K562 (cell line): ENCODE results near the gene RAB3GAP2. TPM values are rescaled to one million over a fixed set of nuclear protein-coding genes. Genes with fewer than 3 reads are reported as not detected.
"Not testable (repeated sequence)": the region's sequence is repeated elsewhere in the genome, so short reads cannot be mapped to it uniquely, and the experiment has no call there.

ENCODE experiments used
- ATAC-seq: fragments of 200-7000 bp; cut with Tn5 transposase; 3 replicates; pipeline ENCODE4 v1.9.1; 2020; ENCODE audit warnings: moderate library complexity
- BruUV-seq: library from RNA; stranded (reverse); fragments of 400-500 nt; replicated peaks from 2 replicates; lab custom pipeline; 2021; lab: Mats Ljungman, UMichigan
- CTCF ChIA-PET: fragments of 300-600 bp; formaldehyde crosslinking; extraction: SDS; loops from one replicate; lab custom pipeline; 2021; ENCODE audit warnings: low intra/inter-chr PET ratio; lab: Yijun Ruan, JAX
- POLR2A ChIA-PET: fragments of 300-600, 350-650 bp; sonication (Branson Sonifier 250); formaldehyde crosslinking; extraction: SDS; loops from one replicate; lab custom pipeline; 2021; ENCODE audit warnings: antibody characterized with exemption, inconsistent platforms; lab: Yijun Ruan, JAX
- DNase-seq, 4 experiments: peaks; one replicate each; pipeline versions ENCODE4 v3.0.0 to v3.0.0-alpha.2; 2011 to 2018; ENCODE audit warnings: low spot score in 3 of 4, mixed read lengths in 3 of 4; ENCODE audit errors: extremely low read depth in 1 of 4
- FAIRE-seq: peaks from 2 replicates; lab custom pipeline; 2011; peaks lifted over from hg19 to GRCh38; lab: Jason Lieb, UNC
- H2AFZ ChIP-seq: 2 replicates; pipeline ENCODE4 v1.6.0; 2011; ENCODE audit warnings: low read depth, low read length, control low read depth, inconsistent platforms
- H3K27ac ChIP-seq: fragments of 200-600 bp; 3 replicates; pipeline ENCODE4 v1.8.0; 2011; ENCODE audit warnings: low read depth, mild to moderate bottlenecking, control low read depth, inconsistent platforms, low read length, moderate library complexity, mixed read lengths; ENCODE audit errors: extremely low read depth
- H3K27me3 ChIP-seq, 2 experiments: fragments of 300-600 bp in 1 of 2; 2 replicates in 1 of 2; 3 replicates in 1 of 2; pipeline versions ENCODE4 v1.6.0 to v1.8.0; 2011; ENCODE audit warnings: inconsistent platforms in 2 of 2, low read length in 2 of 2, mild to moderate bottlenecking in 1 of 2, mixed read lengths in 1 of 2, moderate library complexity in 1 of 2; ENCODE audit not compliant: control insufficient read depth in 2 of 2, insufficient read depth in 2 of 2
- H3K36me3 ChIP-seq: fragments of 300-600 bp; 3 replicates; pipeline ENCODE4 v1.8.0; 2011; ENCODE audit warnings: mild to moderate bottlenecking, low read length, inconsistent platforms; ENCODE audit not compliant: control insufficient read depth, insufficient read depth
- H3K4me1 ChIP-seq, 2 experiments: fragments of 200-600 bp in 1 of 2; replicated peaks in 1 of 2; 2 replicates in 1 of 2; 3 replicates in 1 of 2; pipeline versions ENCODE4 v1.5.1 to v1.8.0; 2011; ENCODE audit warnings: inconsistent platforms in 2 of 2, low read length in 2 of 2, mild to moderate bottlenecking in 1 of 2, mixed read lengths in 1 of 2, moderate library complexity in 1 of 2; ENCODE audit not compliant: control insufficient read depth in 2 of 2, insufficient read depth in 2 of 2
- H3K4me2 ChIP-seq: 2 replicates; pipeline ENCODE4 v1.6.1; 2011; ENCODE audit warnings: low read length, control low read depth, inconsistent platforms, mixed read lengths; ENCODE audit not compliant: insufficient read depth
- H3K4me3 ChIP-seq: fragments of 200-600 bp; sonication (generic), shearing (Covaris generic); 2 replicates; pipeline ENCODE4 v1.5.1; 2016; ENCODE audit warnings: control low read depth, inconsistent platforms
- H3K79me2 ChIP-seq: fragments of 200-600 bp; 3 replicates; pipeline ENCODE4 v1.8.0; 2011; ENCODE audit warnings: low read length, inconsistent platforms; ENCODE audit not compliant: control insufficient read depth, insufficient read depth
- H3K9ac ChIP-seq, 2 experiments: 2 replicates each; pipeline versions ENCODE4 v1.6.0 to v1.6.1; 2011; ENCODE audit warnings: low read depth in 2 of 2, low read length in 2 of 2, control low read depth in 1 of 2, inconsistent platforms in 1 of 2, mild to moderate bottlenecking in 1 of 2, mixed read lengths in 1 of 2; ENCODE audit not compliant: insufficient read depth in 1 of 2
- H3K9me1 ChIP-seq: one replicate; pipeline ENCODE4 v1.6.0; 2011; ENCODE audit warnings: inconsistent platforms, mild to moderate bottlenecking, low read length, moderate library complexity; ENCODE audit not compliant: control insufficient read depth, insufficient read depth
- H3K9me3 ChIP-seq: replicated peaks from 2 replicates; pipeline ENCODE4 v1.5.1; 2011; ENCODE audit warnings: low read depth, low read length, inconsistent platforms; ENCODE audit not compliant: control insufficient read depth, insufficient read depth
- H4K20me1 ChIP-seq: replicated peaks from 2 replicates; pipeline ENCODE4 v1.6.1; 2011; ENCODE audit warnings: low read length, inconsistent platforms, mixed read lengths; ENCODE audit not compliant: control insufficient read depth, insufficient read depth
- CTBP1 ChIP-seq: fragments of 450-650 bp; IDR thresholded peaks from 2 replicates; pipeline ENCODE4 v1.6.1; 2016; ENCODE audit warnings: borderline replicate concordance
- MAFF ChIP-seq: IDR thresholded peaks from 2 replicates; pipeline ENCODE4 v1.6.1; 2012; ENCODE audit warnings: low read length, improper control_type of control experiment
- MBD1 ChIP-seq: fragments of 250-450 bp; sonication (Bioruptor Pico); IDR thresholded peaks from 2 replicates; pipeline ENCODE4 v1.8.0; 2022; ENCODE audit warnings: inconsistent platforms
- NR1H2 ChIP-seq: sonication (generic); formaldehyde crosslinking; IDR thresholded peaks from 2 replicates; pipeline ENCODE4 v1.4.0; 2020; ENCODE audit warnings: mild to moderate bottlenecking, missing genetic modification reagents
- PHF8 ChIP-seq: fragments of 200-600 bp; sonication (generic); IDR thresholded peaks from 2 replicates; pipeline ENCODE4 v1.6.1; 2012; ENCODE audit warnings: mixed run types, mild to moderate bottlenecking, inconsistent platforms, low read length, moderate library complexity, borderline replicate concordance
- RBM25 ChIP-seq: fragments of 200-400 bp; formaldehyde crosslinking; IDR thresholded peaks from 2 replicates; pipeline ENCODE4 v1.6.1; 2018; ENCODE audit warnings: low read length, low read depth, moderate library complexity; ENCODE audit not compliant: severe bottlenecking
- ZNF146 ChIP-seq: IDR thresholded peaks from one replicate; pipeline ENCODE4 v1.6.1; 2018; ENCODE audit warnings: missing compliant biosample characterization; ENCODE audit not compliant: unreplicated experiment
- ZNF239 ChIP-seq: fragments of 250-450 bp; sonication (Bioruptor Pico); IDR thresholded peaks from 2 replicates; pipeline ENCODE4 v1.4.0; 2020; ENCODE audit warnings: mild to moderate bottlenecking
- ZNF511 ChIP-seq: sonication (generic); formaldehyde crosslinking; IDR thresholded peaks from 2 replicates; pipeline ENCODE4 v1.8.0; 2022; ENCODE audit warnings: mild to moderate bottlenecking, missing genetic modification reagents
- WGBS: fragments of 100-300 bp; shearing (Covaris generic); methylation state at CpG from one replicate; pipeline ENCODE4 v1.1.6; 2016; ENCODE audit warnings: low coverage, mixed read lengths; ENCODE audit not compliant: insufficient coverage; ENCODE audit errors: missing lambda C conversion rate; 5-methylcytosine and 5-hydroxymethylcytosine counted together
- in situ Hi-C: fragments of 300-500 bp; cut with MboI; formaldehyde crosslinking; loops from 4 replicates; pipeline ENCODE4 v1.15.0; 2018; ENCODE audit warnings: inconsistent platforms, mixed read lengths
- intact Hi-C: fragments of 100-400 bp; cut with micrococcal nuclease; formaldehyde crosslinking; loops from 2 replicates; pipeline ENCODE4 v1.14.2; 2022
- polyA plus RNA-seq, 8 experiments: library from polyadenylated mRNA; depleted of rRNA in 4 of 8; stranded (reverse) in 5 of 8; unstranded in 3 of 8; fragments of >200 nt; fragmentation: Nextera tagmentation in 2 of 8; fragmentation: Illumina TruSeq in 1 of 8; extraction: Ambion mirVana in 2 of 8; extraction: Trizol in 1 of 8; gene quantifications; 2 replicates each; pipeline versions ENCODE4 v1.2.1 to v1.2.3, GENCODE V29; 2011 to 2014; ENCODE audit warnings: inconsistent platforms in 1 of 8, missing spikeins in 1 of 8
- total RNA-seq, 7 experiments: library from RNA; depleted of rRNA in 6 of 7; stranded (reverse); fragments of >200 nt in 6 of 7; fragmentation: Illumina TruSeq in 2 of 7; extraction: Trizol in 2 of 7; gene quantifications; 2 replicates each; pipeline versions ENCODE4 v1.2.1 to v1.2.3, GENCODE V29; 2011 to 2021; ENCODE audit warnings: low replicate concordance in 1 of 7
- TF ChIP-seq, protein P1 (sequence below): sonication (generic); formaldehyde crosslinking; IDR thresholded peaks from 2 replicates; pipeline ENCODE4 v1.8.0; 2022; ENCODE audit warnings: mild to moderate bottlenecking, missing genetic modification reagents

RAB3GAP2 gene
- total and polyA plus RNA-seq, 9 of the 15 experiments (the other 6 are each of a cell fraction or from before 2014, with no cell fraction given): 14.1 to 69.1 (median 32.2) TPM

DNA sequence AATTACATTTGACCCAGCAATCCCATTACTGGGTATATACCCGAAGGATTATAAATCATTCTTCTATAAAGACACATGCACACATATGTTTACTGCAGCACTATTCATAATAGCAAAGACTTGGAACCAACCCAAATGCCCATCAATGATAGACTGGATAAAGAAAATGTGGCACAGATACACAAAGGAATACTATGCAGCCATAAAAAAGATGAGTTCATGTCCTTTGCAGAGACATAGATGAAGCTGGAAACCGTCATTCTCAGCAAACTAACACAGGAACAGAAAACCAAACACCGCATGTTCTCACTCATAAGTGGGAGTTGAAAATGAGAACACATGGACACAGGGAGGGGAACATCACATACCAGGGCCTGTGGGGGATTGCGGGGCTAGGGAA lies 102.4 kb downstream of the RAB3GAP2 start:
- not testable (repeated sequence) for ATAC-seq, DNase-seq
- H3K36me3 ChIP-seq: peaks cover 69% of the 10 kb centered on the region

DNA sequence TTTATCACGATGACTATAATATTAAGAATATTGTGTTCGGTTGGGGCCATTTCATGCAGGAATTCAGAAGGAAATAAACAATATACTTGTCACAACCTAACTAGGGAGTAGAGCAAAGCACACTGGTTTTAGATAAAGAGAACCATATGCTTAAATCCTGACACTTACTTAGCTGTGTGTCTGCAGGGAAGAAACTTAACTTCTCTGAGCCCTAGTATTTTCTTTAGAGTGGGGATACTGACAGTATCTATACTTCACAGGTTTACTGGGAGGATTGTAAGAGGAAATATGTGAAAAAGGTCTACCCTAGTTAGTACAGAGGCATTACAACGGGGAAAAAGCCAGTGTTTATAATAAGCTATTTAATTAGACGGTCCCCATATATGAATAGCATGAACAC lies 105.4 kb downstream of the RAB3GAP2 start:
- in situ Hi-C loops (no loop called here), intact Hi-C loops (no loop called here)
- ATAC-seq (no peak), FAIRE-seq (no peak), DNase-seq (no peak)
- no peak overlapping the region for H2AFZ ChIP-seq
- H3K4me3 ChIP-seq: no peak overlapping the region
- ChIA-PET CTCF (no interaction called here), POLR2A (interaction anchor here (1.0 to 1.3 kb wide), 2 partner anchors 9 to 11 kb away, joined by 3 read pairs; no protein-coding TSS in a partner anchor)
- H3K36me3 ChIP-seq: peaks cover 61% of the 10 kb centered on the region
- WGBS: 89% methylated on average over 4 of the region's 4 CpGs
- H3K79me2 ChIP-seq: no peaks in the 10 kb centered on the region
- no peaks in the 10 kb centered on the region for H4K20me1 ChIP-seq
- H3K4me1 ChIP-seq: no peaks in the 10 kb centered on the region
- no TSS peak for BruUV-seq
- no peaks in the 10 kb centered on the region for H3K9me1 ChIP-seq
- H3K4me2 ChIP-seq: no peak overlapping the region
- H3K9ac ChIP-seq: no peak overlapping the region
- H3K27me3 ChIP-seq: no peaks in the 10 kb centered on the region
- no peaks in the 10 kb centered on the region for H3K9me3 ChIP-seq
- H3K27ac ChIP-seq: no peak overlapping the region
- TF ChIP-seq RBM25 (peak; percentile 80), MBD1 (CRISPR knock-in tag) (no peak), ZNF511 (CRISPR knock-in tag) (no peak), ZNF239 (no peak), PHF8 (no peak), CTBP1 (no peak), MAFF (no peak), NR1H2 (no peak)
- TF ChIP-seq, protein P1, sequence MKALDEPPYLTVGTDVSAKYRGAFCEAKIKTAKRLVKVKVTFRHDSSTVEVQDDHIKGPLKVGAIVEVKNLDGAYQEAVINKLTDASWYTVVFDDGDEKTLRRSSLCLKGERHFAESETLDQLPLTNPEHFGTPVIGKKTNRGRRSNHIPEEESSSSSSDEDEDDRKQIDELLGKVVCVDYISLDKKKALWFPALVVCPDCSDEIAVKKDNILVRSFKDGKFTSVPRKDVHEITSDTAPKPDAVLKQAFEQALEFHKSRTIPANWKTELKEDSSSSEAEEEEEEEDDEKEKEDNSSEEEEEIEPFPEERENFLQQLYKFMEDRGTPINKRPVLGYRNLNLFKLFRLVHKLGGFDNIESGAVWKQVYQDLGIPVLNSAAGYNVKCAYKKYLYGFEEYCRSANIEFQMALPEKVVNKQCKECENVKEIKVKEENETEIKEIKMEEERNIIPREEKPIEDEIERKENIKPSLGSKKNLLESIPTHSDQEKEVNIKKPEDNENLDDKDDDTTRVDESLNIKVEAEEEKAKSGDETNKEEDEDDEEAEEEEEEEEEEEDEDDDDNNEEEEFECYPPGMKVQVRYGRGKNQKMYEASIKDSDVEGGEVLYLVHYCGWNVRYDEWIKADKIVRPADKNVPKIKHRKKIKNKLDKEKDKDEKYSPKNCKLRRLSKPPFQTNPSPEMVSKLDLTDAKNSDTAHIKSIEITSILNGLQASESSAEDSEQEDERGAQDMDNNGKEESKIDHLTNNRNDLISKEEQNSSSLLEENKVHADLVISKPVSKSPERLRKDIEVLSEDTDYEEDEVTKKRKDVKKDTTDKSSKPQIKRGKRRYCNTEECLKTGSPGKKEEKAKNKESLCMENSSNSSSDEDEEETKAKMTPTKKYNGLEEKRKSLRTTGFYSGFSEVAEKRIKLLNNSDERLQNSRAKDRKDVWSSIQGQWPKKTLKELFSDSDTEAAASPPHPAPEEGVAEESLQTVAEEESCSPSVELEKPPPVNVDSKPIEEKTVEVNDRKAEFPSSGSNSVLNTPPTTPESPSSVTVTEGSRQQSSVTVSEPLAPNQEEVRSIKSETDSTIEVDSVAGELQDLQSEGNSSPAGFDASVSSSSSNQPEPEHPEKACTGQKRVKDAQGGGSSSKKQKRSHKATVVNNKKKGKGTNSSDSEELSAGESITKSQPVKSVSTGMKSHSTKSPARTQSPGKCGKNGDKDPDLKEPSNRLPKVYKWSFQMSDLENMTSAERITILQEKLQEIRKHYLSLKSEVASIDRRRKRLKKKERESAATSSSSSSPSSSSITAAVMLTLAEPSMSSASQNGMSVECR: no peak

More for the DNA sequence above, 102.4 kb downstream of the RAB3GAP2 start:
- CTCF ChIA-PET, H3K27ac ChIP-seq, intact Hi-C loops, H2AFZ ChIP-seq, H3K9me1 ChIP-seq, H3K9ac ChIP-seq, FAIRE-seq, H4K20me1 ChIP-seq, H3K9me3 ChIP-seq, H3K27me3 ChIP-seq: not testable (repeated sequence)
- TF ChIP-seq ZNF146 (CRISPR knock-in tag): peak; percentile 92
- TF ChIP-seq, all 486 proteins: peak for 1; not testable (repeated sequence) for 485
- in situ Hi-C loops, BruUV-seq, H3K4me2 ChIP-seq, H3K4me3 ChIP-seq, POLR2A ChIA-PET, H3K79me2 ChIP-seq, H3K4me1 ChIP-seq: not testable (repeated sequence)
- 96% methylated on average over 4 of the region's 4 CpGs for WGBS
